Psoas muscle (tissue), 8 donors: ENCODE data around the gene TC2N. TPM values are rescaled to one million over a fixed set of nuclear protein-coding genes. Genes with fewer than 3 reads are reported as not detected.

ENCODE experiments used
- ATAC-seq, 4 donors: fragments of 200-7000 bp; cut with Tn5 transposase; one replicate each; pipeline ENCODE4 v1.9.1; 2020; ENCODE audit warnings: moderate library complexity in 3 of 4, mild to moderate bottlenecking in 2 of 4
- DNase-seq, 2 donors: peaks; one replicate each; pipeline ENCODE4 v3.0.0-alpha.2; 2020
- H3K27ac ChIP-seq: fragments of 200-600 bp; one replicate; pipeline ENCODE4 v1.8.0; 2022
- H3K27me3 ChIP-seq, 3 donors: fragments of 200-600 bp in 1 of 3; one replicate each; pipeline versions ENCODE4 v1.6.1 to v1.8.0; 2013 to 2022; ENCODE audit warnings: low read length in 2 of 3, mild to moderate bottlenecking in 2 of 3, moderate library complexity in 1 of 3; ENCODE audit not compliant: insufficient read depth in 3 of 3
- H3K36me3 ChIP-seq, 2 donors: fragments of 200-600 bp in 1 of 2; one replicate each; pipeline versions ENCODE4 v1.6.1 to v1.8.0; 2013 to 2022; ENCODE audit warnings: low read depth in 1 of 2, mild to moderate bottlenecking in 1 of 2, moderate library complexity in 1 of 2; ENCODE audit not compliant: insufficient read depth in 1 of 2
- H3K4me1 ChIP-seq: fragments of 200-600 bp; one replicate; pipeline ENCODE4 v1.8.0; 2022
- H3K4me3 ChIP-seq: fragments of 200-600 bp; one replicate; pipeline ENCODE4 v1.8.0; 2022; ENCODE audit warnings: mild to moderate bottlenecking
- H3K9me3 ChIP-seq: fragments of 200-600 bp; one replicate; pipeline ENCODE4 v1.8.0; 2022
- CTCF ChIP-seq: fragments of 200-600 bp; IDR thresholded peaks from one replicate; pipeline ENCODE4 v1.8.0; 2022; ENCODE audit warnings: antibody characterized with exemption
- WGBS, 3 donors: extraction: QIAGEN DNeasy Blood & Tissue Kit; methylation state at CpG; one replicate each; pipeline versions ENCODE4 v1.1.6 to v1.1.7; 2013; 5-methylcytosine and 5-hydroxymethylcytosine counted together
- intact Hi-C, 2 donors: fragments of 100-400 bp; cut with DNase I; formaldehyde crosslinking; loops; one replicate each; pipeline versions ENCODE4 v1.11.0 to v1.14.2; 2022
- polyA plus RNA-seq, 3 donors: library from polyadenylated mRNA; stranded (reverse); fragments of 200-250 nt; gene quantifications; one replicate each; pipeline ENCODE4 v1.2.3, GENCODE V29; 2013
- total RNA-seq, 4 donors: library from RNA; stranded (reverse); fragmentation: NEBNext Ultra II Directional in 2 of 4; extraction: Animal tissue kit (Norgen Biotek cat#: 25700) in 2 of 4; gene quantifications; one replicate each; pipeline versions ENCODE4 v1.2.1 to v1.2.4, GENCODE V29; 2021 to 2023
- donor health status: healthy with polysubstance abuse.
- donor health status: DM: no; HTN: no; CAD: no; lungs with moderate emphysema.
- donor health status: Bipolar disorder and iron deficiency.
- donor health status: healthy.
- donor health status: DM: yes; HTN: yes; CAD: no.
- donor health status: DM: no; HTN: no; CAD: no.
- donor health status: DM: no; HTN: no; CAD: no.
- donor health status: DM: yes; HTN: yes; CAD: no.

TC2N gene
- total and polyA plus RNA-seq, 7 donors, result 1.2 to 4.3 (median 2.3) TPM

GRCh38 chr14:91830777-91831176, 36.6 kb downstream of the TC2N start:
- TF ChIP-seq CTCF, result no peak
- peaks cover 7% of the 10 kb centered on the region for H3K9me3 ChIP-seq
- intact Hi-C loops, result no loop called here
- no peak overlapping the region for H3K4me3 ChIP-seq
- DNase-seq, result no peak
- ATAC-seq, result no peak
- 65 to 71% (median 68%) methylated on average over 3 of the region's 3 CpGs for WGBS, 3 donors
- no peaks in the 10 kb centered on the region for H3K4me1 ChIP-seq
- no peaks in the 10 kb centered on the region for H3K36me3 ChIP-seq
- no peak overlapping the region for H3K27ac ChIP-seq
- peaks cover 0 to 17% (median 4%) of the 10 kb centered on the region in 3 donors for H3K27me3 ChIP-seq

GRCh38 chr14:91829511-91829910, 37.8 kb downstream of the TC2N start:
- no peaks in the 10 kb centered on the region for H3K4me1 ChIP-seq
- no peaks in the 10 kb centered on the region for H3K36me3 ChIP-seq
- no peak overlapping the region for H3K4me3 ChIP-seq
- ATAC-seq (no peak), DNase-seq (no peak)
- no peak for TF ChIP-seq CTCF
- H3K27ac ChIP-seq, result no peak overlapping the region
- peaks cover 7% of the 10 kb centered on the region for H3K9me3 ChIP-seq
- 28 to 54% (median 45%) methylated on average over 2 of the region's 2 CpGs for WGBS, 3 donors
- intact Hi-C loops, result no loop called here
- H3K27me3 ChIP-seq, result peaks cover 0 to 4% (median 0%) of the 10 kb centered on the region in 3 donors

- 95 to 97% (median 96%) methylated on average over 1 of the region's 1 CpG for WGBS, 3 donors
- intact Hi-C loops, result no loop called here
- H3K4me1 ChIP-seq, result no peaks in the 10 kb centered on the region
- DNase-seq, result no peak
- H3K4me3 ChIP-seq, result no peak overlapping the region
- TF ChIP-seq CTCF, result no peak
- no peak overlapping the region for H3K27ac ChIP-seq
- H3K36me3 ChIP-seq, result no peaks in the 10 kb centered on the region
- H3K27me3 ChIP-seq, result no peaks in the 10 kb centered on the region
- ATAC-seq, result no peak
- H3K9me3 ChIP-seq, result peaks cover 7% of the 10 kb centered on the region
Observed at GRCh38 chr14:91827746-91828145, 39.6 kb downstream of the TC2N start.

- no peaks in the 10 kb centered on the region for H3K27me3 ChIP-seq
- DNase-seq, result no peak
- no peak overlapping the region for H3K4me3 ChIP-seq
- no peak for TF ChIP-seq CTCF
- WGBS, 3 donors, result 80 to 88% (median 86%) methylated on average over 3 of the region's 3 CpGs
- intact Hi-C loops, result no loop called here
- no peaks in the 10 kb centered on the region for H3K36me3 ChIP-seq
- no peaks in the 10 kb centered on the region for H3K4me1 ChIP-seq
- ATAC-seq, result no peak
- peaks cover 7% of the 10 kb centered on the region for H3K9me3 ChIP-seq
- H3K27ac ChIP-seq, result no peak overlapping the region
Observed at GRCh38 chr14:91817566-91818325, 49.6 kb downstream of the TC2N start.

DNA sequence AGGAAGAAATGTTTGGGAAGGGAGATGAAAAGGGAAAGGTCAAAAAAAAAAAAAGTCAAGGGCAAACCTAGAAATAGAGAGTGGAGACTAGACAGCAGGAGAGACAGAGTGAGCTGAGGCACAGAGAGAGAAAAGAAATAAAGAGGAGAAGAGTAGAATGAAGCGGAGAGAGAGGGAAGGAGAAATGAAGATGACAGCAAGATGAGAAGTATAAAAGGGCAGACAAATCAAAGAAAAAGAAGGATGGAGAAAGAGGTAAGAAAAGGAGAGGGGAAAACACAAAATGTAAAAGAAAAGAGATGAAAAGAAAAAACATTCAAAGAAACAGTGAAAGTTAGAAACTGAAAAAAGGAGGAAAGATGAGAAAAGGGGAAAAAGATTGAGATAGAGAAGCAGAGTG, 53.0 kb downstream of the TC2N start:
- WGBS, 3 donors, result 96 to 100% (median 100%) methylated on average over 1 of the region's 1 CpG

More for the DNA sequence above, 53.0 kb downstream of the TC2N start:
- H3K36me3 ChIP-seq, result no peaks in the 10 kb centered on the region
- H3K4me1 ChIP-seq, result no peaks in the 10 kb centered on the region
- intact Hi-C loops, result no loop called here
- ATAC-seq, result no peak
- peaks cover 9% of the 10 kb centered on the region for H3K9me3 ChIP-seq
- no peaks in the 10 kb centered on the region for H3K27me3 ChIP-seq
- no peak for TF ChIP-seq CTCF
- no peak overlapping the region for H3K4me3 ChIP-seq
- DNase-seq, result no peak
- no peak overlapping the region for H3K27ac ChIP-seq
